Activated CD4-positive, alpha-beta T cell treated with anti-CD3 and anti-CD28 coated beads for 4 hours (primary cell): ENCODE results near the gene NAT16.
"Not testable (repeated sequence)": the region's sequence is repeated elsewhere in the genome, so short reads cannot be mapped to it uniquely, and the experiment has no call there.

Experiments used
- DNase-seq, 2 donors: peaks; one replicate each; pipeline ENCODE4 v3.0.0-alpha.2; 2020

Gene NAT16

GRCh38 chr7:101201695-101202602 lies 21.9 kb upstream of the NAT16 start:
- DNase-seq = no peak

- DNase-seq = no peak
Observed at GRCh38 chr7:101200862-101201599, 20.9 kb upstream of the NAT16 start, which contains the start of gene MOGAT3. MOGAT3 (minus strand) TSS chr7:101201036; CDS start chr7:101200854, 182 bp downstream.

GRCh38 chr7:101200504-101200861 lies 20.4 kb upstream of the NAT16 start:
- DNase-seq = no peak

GRCh38 chr7:101199522-101199921 lies 19.4 kb upstream of the NAT16 start:
- not testable (repeated sequence) for DNase-seq

- DNase-seq = no peak
Observed at GRCh38 chr7:101198476-101198875, 18.4 kb upstream of the NAT16 start.

GRCh38 chr7:101197991-101198390 lies 17.9 kb upstream of the NAT16 start:
- DNase-seq = no peak

GRCh38 chr7:101195884-101196283 lies 15.8 kb upstream of the NAT16 start:
- DNase-seq = no peak

GRCh38 chr7:101189109-101189508 lies 9.0 kb upstream of the NAT16 start:
- no peak for DNase-seq

GRCh38 chr7:101186844-101187428 lies 6.8 kb upstream of the NAT16 start:
- DNase-seq = no peak

- DNase-seq = no peak
Observed at GRCh38 chr7:101186194-101186593, 6.1 kb upstream of the NAT16 start.

GRCh38 chr7:101185258-101185839 lies 5.3 kb upstream of the NAT16 start:
- no peak for DNase-seq

- no peak for DNase-seq
Observed at GRCh38 chr7:101179713-101180112, 380 bp downstream of the NAT16 start.

- DNase-seq = no peak
Observed at GRCh38 chr7:101179117-101179516, 976 bp downstream of the NAT16 start.

- DNase-seq = no peak
Observed at GRCh38 chr7:101177644-101178043, 2.4 kb downstream of the NAT16 start.

- no peak for DNase-seq
Observed at GRCh38 chr7:101175664-101176063, 4.4 kb downstream of the NAT16 start.

GRCh38 chr7:101174322-101174854 lies 5.7 kb downstream of the NAT16 start:
- no peak for DNase-seq

GRCh38 chr7:101173752-101174244 lies 6.3 kb downstream of the NAT16 start:
- DNase-seq = peak; percentile 43 to 58

- no peak for DNase-seq
Observed at GRCh38 chr7:101172854-101173751, 7.0 kb downstream of the NAT16 start.

- no peak for DNase-seq
Observed at GRCh38 chr7:101172005-101172853, 7.9 kb downstream of the NAT16 start.

GRCh38 chr7:101171442-101171837 lies 8.7 kb downstream of the NAT16 start:
- no peak for DNase-seq
